GM12801 (cell line): Measurements from ENCODE around the gene AGMAT.

Experiments
- CTCF ChIP-seq: IDR thresholded peaks from one replicate; pipeline ENCODE4 v1.5.1; 2011; ENCODE audit warnings: control low read depth; ENCODE audit not compliant: insufficient read length; ENCODE audit errors: extremely low read depth

AGMAT gene

GRCh38 chr1:15523104-15524020, 61.5 kb downstream of the AGMAT start:
- TF ChIP-seq CTCF, result no peak

- TF ChIP-seq CTCF, result no peak
Observed at GRCh38 chr1:15522551-15522950, 62.3 kb downstream of the AGMAT start.
